Astrocyte (in vitro differentiated cells and primary cell): ENCODE data around the gene LTBP3.

ENCODE experiments used
- CTCF ChIP-seq: IDR thresholded peaks from 2 replicates; pipeline ENCODE4 v1.5.1; 2011; ENCODE audit warnings: low read depth, mild to moderate bottlenecking, inconsistent platforms, low read length, moderate library complexity; ENCODE audit not compliant: insufficient read depth
- EZH2 ChIP-seq: IDR thresholded peaks from 2 replicates; pipeline ENCODE4 v1.6.1; 2012; ENCODE audit warnings: mild to moderate bottlenecking, low read length, inconsistent platforms; ENCODE audit not compliant: insufficient read depth

- TF ChIP-seq CTCF: no peak
- no peak for TF ChIP-seq EZH2
Measured at GRCh38 chr11:65553301-65554001, 4.7 kb downstream of the LTBP3 start.
